ENCODE data around the gene RFX5. TPM values are rescaled to one million over a fixed set of nuclear protein-coding genes. Genes with fewer than 3 reads are reported as not detected.

RFX5 gene
- total and polyA plus RNA-seq, 2 donors (not counting 3 experiments of a cell fraction or from before 2014, with no cell fraction given), result 23.5 to 52.8 TPM

DNA sequence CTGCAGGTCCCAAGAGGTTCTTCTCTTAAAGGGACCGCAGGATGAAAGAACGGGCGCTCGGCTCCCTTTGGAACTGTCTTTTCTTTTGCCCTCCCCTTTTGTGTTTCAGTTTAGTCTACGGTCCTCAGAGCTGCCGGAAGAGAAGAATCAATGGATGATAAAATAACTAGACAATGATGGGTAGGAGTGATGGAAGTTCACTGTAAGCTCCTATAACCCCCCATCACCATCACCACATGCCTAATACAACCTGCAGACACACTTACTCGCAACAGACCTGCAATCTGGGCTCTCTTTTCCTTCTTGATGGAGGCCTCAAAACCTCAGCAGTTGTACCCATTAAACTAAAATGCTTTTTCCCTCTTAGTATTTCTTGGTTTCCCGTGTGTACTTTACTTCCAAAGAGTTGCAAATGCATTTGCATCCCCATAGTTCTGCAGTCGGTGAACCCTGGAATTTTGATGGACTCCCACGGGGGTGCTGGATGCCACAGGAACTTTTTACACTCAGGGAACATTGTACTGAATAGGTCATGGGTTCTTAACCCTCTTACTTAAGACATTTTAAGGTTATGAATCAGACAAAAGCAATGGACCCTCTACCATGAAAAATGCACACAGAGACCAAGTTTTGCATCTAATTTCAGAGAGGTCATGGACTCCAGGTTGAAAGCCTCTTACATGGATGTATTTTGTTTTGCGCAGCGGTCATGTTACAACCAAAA lies 633 bp upstream of the RFX5 start:
- no peak for DNase-seq (ENCODE audit: low read depth, low spot score)
- TF ChIP-seq POLR2A (IDR thresholded peaks at IDR 0.05; ENCODE audit: low read depth, low read length) (no peak), EZH2 (IDR thresholded peaks at IDR 0.05; ENCODE audit: borderline replicate concordance, low read depth, low read length, severe bottlenecking) (no peak), GATA2 (IDR thresholded peaks at IDR 0.05; ENCODE audit: insufficient read depth, insufficient read length, low read depth, low read length) (no peak), JUN (IDR thresholded peaks at IDR 0.05; ENCODE audit: borderline replicate concordance, insufficient read depth, insufficient read length, low read depth) (no peak), POLR2AphosphoS5 (IDR thresholded peaks at IDR 0.05; ENCODE audit: insufficient read depth, low read depth, low read length) (no peak), FOS (IDR thresholded peaks at IDR 0.05; ENCODE audit: borderline replicate concordance, insufficient read depth, low read length) (no peak), MYC (IDR thresholded peaks at IDR 0.05; ENCODE audit: low read depth, low read length) (no peak)
- TF ChIP-seq, protein P1, sequence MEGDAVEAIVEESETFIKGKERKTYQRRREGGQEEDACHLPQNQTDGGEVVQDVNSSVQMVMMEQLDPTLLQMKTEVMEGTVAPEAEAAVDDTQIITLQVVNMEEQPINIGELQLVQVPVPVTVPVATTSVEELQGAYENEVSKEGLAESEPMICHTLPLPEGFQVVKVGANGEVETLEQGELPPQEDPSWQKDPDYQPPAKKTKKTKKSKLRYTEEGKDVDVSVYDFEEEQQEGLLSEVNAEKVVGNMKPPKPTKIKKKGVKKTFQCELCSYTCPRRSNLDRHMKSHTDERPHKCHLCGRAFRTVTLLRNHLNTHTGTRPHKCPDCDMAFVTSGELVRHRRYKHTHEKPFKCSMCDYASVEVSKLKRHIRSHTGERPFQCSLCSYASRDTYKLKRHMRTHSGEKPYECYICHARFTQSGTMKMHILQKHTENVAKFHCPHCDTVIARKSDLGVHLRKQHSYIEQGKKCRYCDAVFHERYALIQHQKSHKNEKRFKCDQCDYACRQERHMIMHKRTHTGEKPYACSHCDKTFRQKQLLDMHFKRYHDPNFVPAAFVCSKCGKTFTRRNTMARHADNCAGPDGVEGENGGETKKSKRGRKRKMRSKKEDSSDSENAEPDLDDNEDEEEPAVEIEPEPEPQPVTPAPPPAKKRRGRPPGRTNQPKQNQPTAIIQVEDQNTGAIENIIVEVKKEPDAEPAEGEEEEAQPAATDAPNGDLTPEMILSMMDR (IDR thresholded peaks at IDR 0.05; ENCODE audit: extremely low read depth in 1 of 2, insufficient read depth in 1 of 2, low read depth in 1 of 2, low read length in 2 of 2), result no peak
- TF ChIP-seq, protein P2, sequence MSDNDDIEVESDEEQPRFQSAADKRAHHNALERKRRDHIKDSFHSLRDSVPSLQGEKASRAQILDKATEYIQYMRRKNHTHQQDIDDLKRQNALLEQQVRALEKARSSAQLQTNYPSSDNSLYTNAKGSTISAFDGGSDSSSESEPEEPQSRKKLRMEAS (IDR thresholded peaks at IDR 0.05; ENCODE audit: insufficient read depth, insufficient read length), result no peak
- CTCF ChIA-PET, result interaction anchor here (1.0 kb wide), 2 partner anchors 47 to 66 kb away, joined by 3 to 4 read pairs; no protein-coding TSS in a partner anchor
- Histone ChIP-seq H3K36me3 (ENCODE audit: control insufficient read depth in 2 of 2, extremely low read depth in 1 of 2, insufficient read depth in 2 of 2, low read length in 2 of 2) (peaks cover 3 to 15% of the 10 kb centered on the region in 2 experiments), H3K79me2 (ENCODE audit: control insufficient read depth, insufficient read depth, low read length) (peaks cover 4% of the 10 kb centered on the region), H3K27ac (ENCODE audit: insufficient read depth, low read depth, low read length) (peak overlapping the region; percentile 71), H3K9me3 (replicated peaks; ENCODE audit: control insufficient read depth, insufficient read depth, low read length) (no peaks in the 10 kb centered on the region), H2AFZ (ENCODE audit: low read depth, low read length) (peak overlapping the region; percentile 98), H3K4me1 (ENCODE audit: control insufficient read depth, extremely low read depth, insufficient read depth, low read length) (peaks cover 11% of the 10 kb centered on the region), H3K9ac (replicated peaks; ENCODE audit: extremely low read depth, insufficient read depth, low read length) (no peak overlapping the region), H3K27me3 (ENCODE audit: control insufficient read depth in 2 of 2, insufficient read depth in 2 of 2, low read length in 2 of 2) (no peaks in the 10 kb centered on the region), H4K20me1 (replicated peaks; ENCODE audit: control insufficient read depth, extremely low read depth, insufficient read depth, low read length) (no peaks in the 10 kb centered on the region), H3K4me2 (ENCODE audit: insufficient read depth, low read length) (peak overlapping the region; percentile 83), H3K4me3 (replicated peaks in 1 of 3; ENCODE audit: insufficient read depth in 1 of 3, low read depth in 1 of 3, low read length in 3 of 3) (peak overlapping the region; percentile 4 to 49 (median 11)), H3K9me1 (replicated peaks; ENCODE audit: control insufficient read depth, extremely low read depth, insufficient read depth, low read length) (no peaks in the 10 kb centered on the region)
- no TSS peak for BruUV-seq (replicated peaks)
- intact Hi-C loops (cut with micrococcal nuclease) (loop anchor here (1.0 to 10.0 kb wide), 5 partner anchors 25 to 490 kb away; partner anchors contain the start of genes C2CD4D, PSMB4 and SELENBP1), dilution Hi-C loops (cut with MboI; ENCODE audit: extremely low pct_ligation_motif_present, low sequenced_read_pairs) (no loop called here)
- POLR2A ChIA-PET, result interaction anchor here (0.6 kb wide), 1 partner anchor 58 kb away, joined by 3 read pairs; no protein-coding TSS in a partner anchor
- FAIRE-seq, result no peak

All from endothelial cell of umbilical vein (primary cell).